LNCAP (cell line): ENCODE data around the gene MPPE1.

Experiments
- CTCF ChIP-seq: fragments of 450-650 bp; IDR thresholded peaks from 2 replicates; pipeline ENCODE4 v1.5.1; 2017; ENCODE audit warnings: mild to moderate bottlenecking

MPPE1 gene

GRCh38 chr18:11842562-11842961 lies 65.6 kb downstream of the MPPE1 start:
- TF ChIP-seq CTCF, result no peak

DNA sequence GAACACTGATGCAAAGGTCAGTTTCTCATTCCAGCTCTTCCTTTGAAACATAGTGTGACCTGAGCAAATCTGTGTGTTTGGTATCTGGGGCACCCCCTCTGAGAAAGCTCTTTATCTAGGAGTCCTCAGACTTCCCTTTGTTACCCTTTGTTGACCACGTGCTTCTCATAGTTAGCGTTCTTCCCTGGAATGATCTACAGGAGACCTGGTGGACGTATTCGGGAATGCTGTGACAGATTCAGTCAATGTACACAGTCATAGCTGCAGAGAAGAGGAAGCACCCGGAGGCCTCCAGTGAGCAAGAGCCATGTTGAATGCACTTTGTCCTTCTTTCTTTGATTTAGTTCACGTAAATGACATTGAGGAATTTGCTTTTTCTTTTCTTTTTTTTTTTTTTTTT lies 67.6 kb downstream of the MPPE1 start:
- no peak for TF ChIP-seq CTCF

DNA sequence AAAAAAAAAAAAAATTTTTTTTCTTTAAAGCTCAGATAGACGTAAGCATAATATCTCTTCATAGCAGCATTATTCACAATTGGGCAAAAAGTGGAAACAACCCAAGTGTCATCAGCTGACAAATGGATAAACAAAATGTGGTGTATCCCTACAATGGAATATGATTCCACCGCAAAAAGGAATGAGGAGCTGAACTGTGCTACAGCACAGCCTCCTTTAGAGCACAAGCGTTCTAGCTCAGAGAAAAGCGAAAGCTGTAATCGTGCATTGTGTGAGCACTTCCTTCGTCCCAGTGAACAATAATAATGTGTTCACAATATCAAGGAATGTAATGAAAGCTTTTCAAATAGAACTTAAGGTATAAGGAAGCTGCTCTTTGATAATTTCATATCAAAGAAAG lies 68.6 kb downstream of the MPPE1 start:
- TF ChIP-seq CTCF, result no peak

DNA sequence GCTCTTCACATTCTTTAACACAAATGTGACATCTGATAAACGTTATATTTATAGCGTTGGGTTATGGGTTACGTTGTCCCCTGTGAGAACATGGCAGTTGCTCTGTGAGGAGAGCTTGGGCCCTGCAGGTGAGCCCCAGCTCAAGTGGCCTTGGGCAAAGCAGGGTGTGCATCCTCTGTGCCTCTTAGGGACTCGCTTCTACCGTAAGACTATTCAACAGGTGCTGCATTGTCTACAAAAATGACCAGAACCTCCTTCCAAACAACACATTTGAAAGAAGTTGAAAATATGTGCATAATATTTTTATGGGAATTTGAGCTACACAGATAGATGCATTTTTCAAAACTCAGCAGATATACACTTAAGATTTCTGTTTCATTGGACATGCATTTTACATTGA lies 73.3 kb downstream of the MPPE1 start:
- no peak for TF ChIP-seq CTCF
